Thyroid gland (tissue), 4 donors: ENCODE results near the gene SH3RF2. TPM values are rescaled to one million over a fixed set of nuclear protein-coding genes. Genes with fewer than 3 reads are reported as not detected.

Experiments used
- DNase-seq, 2 donors: peaks; one replicate each; pipeline ENCODE4 v3.0.0-alpha.2; 2019
- H3K27ac ChIP-seq, 3 donors: fragments of 200-600 bp; sonication (generic); 1 replicate in 2 of 3; 2 replicates in 1 of 3; pipeline ENCODE4 v1.5.1; 2016 to 2019; ENCODE audit warnings: mild to moderate bottlenecking in 1 of 3, moderate library complexity in 1 of 3
- H3K27me3 ChIP-seq: fragments of 200-600 bp; sonication (generic); one replicate; pipeline ENCODE4 v1.5.1; 2019
- H3K36me3 ChIP-seq, 2 donors: fragments of 200-600 bp; sonication (generic); one replicate each; pipeline ENCODE4 v1.5.1; 2016 to 2019
- H3K4me1 ChIP-seq, 2 donors: fragments of 200-600 bp; sonication (generic); one replicate each; pipeline ENCODE4 v1.5.1; 2017 to 2019
- H3K4me3 ChIP-seq, 3 donors: fragments of 200-600 bp; sonication (generic); replicated peaks in 1 of 3; 1 replicate in 2 of 3; 2 replicates in 1 of 3; pipeline ENCODE4 v1.5.1; 2016; ENCODE audit warnings: mild to moderate bottlenecking in 1 of 3
- H3K9me3 ChIP-seq: fragments of 200-600 bp; sonication (generic); one replicate; pipeline ENCODE4 v1.5.1; 2017
- CTCF ChIP-seq, 6 experiments: fragments of 200-600 bp in 3 of 6; fragments of 450-650 bp in 3 of 6; sonication (generic) in 3 of 6; IDR thresholded peaks; one replicate each; pipeline ENCODE4 v1.5.1; 2016 to 2019; ENCODE audit warnings: antibody characterized with exemption in 6 of 6, mild to moderate bottlenecking in 2 of 6, inconsistent platforms in 1 of 6, moderate library complexity in 1 of 6
- POLR2A ChIP-seq, 2 donors: fragments of 450-650 bp; IDR thresholded peaks; one replicate each; pipeline ENCODE4 v1.6.1; 2017; ENCODE audit warnings: antibody characterized with exemption in 2 of 2, mild to moderate bottlenecking in 2 of 2, moderate library complexity in 1 of 2
- WGBS, 2 donors: methylation state at CpG; one replicate each; pipeline ENCODE4 v1.1.5; 2017; 5-methylcytosine and 5-hydroxymethylcytosine counted together
- intact Hi-C: fragments of 100-400 bp; cut with DNase I; formaldehyde crosslinking; loops from one replicate; pipeline ENCODE4 v1.15.1; 2023
- total RNA-seq, 4 donors: library from RNA; depleted of rRNA; stranded (reverse); fragments of >200 nt; gene quantifications; one replicate each; pipeline ENCODE4 v1.2.3, GENCODE V29; 2016

The SH3RF2 gene
- total RNA-seq, 4 donors from 2014 or later = 3.1 to 20.8 (median 14.3) TPM

GRCh38 chr5:145942749-145943148, 6.4 kb downstream of the SH3RF2 start:
- Histone ChIP-seq H3K4me3 (no peak overlapping the region), H3K27ac (peak overlapping the region in 2 of 3 donors; percentile 2 to 8), H3K27me3 (no peaks in the 10 kb centered on the region), H3K36me3 (no peaks in the 10 kb centered on the region), H3K4me1 (peaks cover 28 to 37% of the 10 kb centered on the region in 2 donors), H3K9me3 (no peaks in the 10 kb centered on the region)
- intact Hi-C loops = no loop called here
- DNase-seq = no peak
- no peak for TF ChIP-seq CTCF (IDR thresholded peaks at IDR 0.05)
- no peak for TF ChIP-seq POLR2A (IDR thresholded peaks at IDR 0.05)

DNA sequence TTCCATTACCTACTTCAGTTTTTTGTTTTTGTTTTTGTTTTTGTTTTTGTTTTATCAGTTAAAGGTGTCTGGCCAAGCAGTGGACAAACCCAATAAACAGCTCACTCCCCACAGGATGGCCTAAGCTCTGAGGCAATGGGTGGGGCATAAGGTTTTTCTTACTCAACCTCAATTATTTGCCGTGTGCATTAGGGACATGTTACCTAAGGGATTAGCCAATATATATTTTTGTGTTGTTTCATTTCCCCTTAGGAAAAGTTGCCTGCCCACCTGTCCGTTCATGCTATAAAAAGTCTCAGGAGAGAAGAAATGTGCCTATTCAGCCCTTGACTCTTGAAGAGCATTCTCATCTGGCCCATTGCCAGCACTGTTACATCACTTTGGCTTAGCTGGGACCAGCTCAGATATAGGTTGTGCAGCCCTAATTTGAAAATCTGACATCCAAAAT, 7.3 kb downstream of the SH3RF2 start:
- Histone ChIP-seq H3K9me3 (no peaks in the 10 kb centered on the region), H3K27ac (peak overlapping the region in 2 of 3 donors; percentile 8 to 12), H3K36me3 (no peaks in the 10 kb centered on the region), H3K4me3 (no peak overlapping the region), H3K27me3 (no peaks in the 10 kb centered on the region), H3K4me1 (peaks cover 19 to 28% of the 10 kb centered on the region in 2 donors)
- TF ChIP-seq CTCF (IDR thresholded peaks at IDR 0.05) = no peak
- no peak for TF ChIP-seq POLR2A (IDR thresholded peaks at IDR 0.05)
- intact Hi-C loops = no loop called here
- 17 to 21% methylated on average over 2 of the region's 2 CpGs for WGBS, 2 donors
- DNase-seq = peak; percentile 74 to 76

DNA sequence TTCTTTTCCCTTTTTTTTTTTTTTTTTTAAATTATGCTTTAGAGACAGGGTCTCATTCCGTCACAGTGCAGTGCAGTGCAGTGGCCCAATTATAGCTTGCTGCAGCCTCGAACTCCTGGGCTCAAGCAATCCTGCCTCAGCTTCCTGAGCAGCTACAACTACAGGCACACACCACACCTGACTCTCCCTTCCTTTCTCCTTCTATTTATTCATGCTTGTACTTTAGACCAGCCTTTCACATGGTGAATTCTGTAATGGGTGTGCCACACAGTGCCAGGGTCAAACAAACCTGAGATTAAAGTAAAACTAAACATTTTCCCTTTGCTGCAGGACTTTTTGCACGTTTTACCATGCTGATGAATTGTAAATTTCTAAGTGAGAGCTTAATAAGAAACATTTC, 8.0 kb downstream of the SH3RF2 start:
- Histone ChIP-seq H3K27me3 (no peaks in the 10 kb centered on the region), H3K27ac (no peak overlapping the region), H3K4me3 (no peak overlapping the region), H3K36me3 (no peaks in the 10 kb centered on the region), H3K9me3 (no peaks in the 10 kb centered on the region), H3K4me1 (peaks cover 13 to 21% of the 10 kb centered on the region in 2 donors)
- intact Hi-C loops = no loop called here
- DNase-seq = no peak
- WGBS, 2 donors = 81 to 83% methylated on average over 3 of the region's 3 CpGs
- TF ChIP-seq POLR2A (IDR thresholded peaks at IDR 0.05) = no peak
- no peak for TF ChIP-seq CTCF (IDR thresholded peaks at IDR 0.05)

DNA sequence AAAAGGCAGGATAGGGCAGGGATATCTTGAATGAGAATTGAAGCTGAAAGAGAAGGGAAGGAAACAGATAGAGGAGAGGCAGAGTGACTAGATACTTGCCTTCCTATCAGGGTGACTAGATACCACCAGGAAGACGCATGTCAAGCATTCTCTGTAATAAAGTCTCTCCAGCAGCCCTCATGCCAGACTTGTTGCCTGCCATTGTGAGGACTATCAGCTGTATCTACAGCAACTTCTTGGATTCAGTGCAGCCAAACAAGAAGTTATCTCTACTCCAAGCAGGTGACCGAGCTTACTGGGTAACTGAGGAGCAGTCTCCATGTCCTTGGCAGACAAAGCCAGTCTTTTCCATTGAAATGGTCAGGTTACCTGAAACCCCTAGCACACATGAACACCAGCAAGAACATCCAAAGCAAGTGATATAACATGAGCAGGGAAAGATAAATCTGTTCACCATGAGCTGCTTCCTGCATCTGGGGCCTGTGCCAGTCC, 9.3 kb downstream of the SH3RF2 start:
- H3K4me1 ChIP-seq = peaks cover 12 to 13% of the 10 kb centered on the region in 2 donors
- H3K27me3 ChIP-seq = no peaks in the 10 kb centered on the region
- H3K4me3 ChIP-seq = no peak overlapping the region
- no peak for TF ChIP-seq POLR2A (IDR thresholded peaks at IDR 0.05)
- TF ChIP-seq CTCF (IDR thresholded peaks at IDR 0.05) = no peak
- intact Hi-C loops = no loop called here
- no peak overlapping the region for H3K27ac ChIP-seq
- DNase-seq = no peak
- no peaks in the 10 kb centered on the region for H3K9me3 ChIP-seq
- 86 to 100% methylated on average over 2 of the region's 2 CpGs for WGBS, 2 donors
- H3K36me3 ChIP-seq = no peaks in the 10 kb centered on the region

DNA sequence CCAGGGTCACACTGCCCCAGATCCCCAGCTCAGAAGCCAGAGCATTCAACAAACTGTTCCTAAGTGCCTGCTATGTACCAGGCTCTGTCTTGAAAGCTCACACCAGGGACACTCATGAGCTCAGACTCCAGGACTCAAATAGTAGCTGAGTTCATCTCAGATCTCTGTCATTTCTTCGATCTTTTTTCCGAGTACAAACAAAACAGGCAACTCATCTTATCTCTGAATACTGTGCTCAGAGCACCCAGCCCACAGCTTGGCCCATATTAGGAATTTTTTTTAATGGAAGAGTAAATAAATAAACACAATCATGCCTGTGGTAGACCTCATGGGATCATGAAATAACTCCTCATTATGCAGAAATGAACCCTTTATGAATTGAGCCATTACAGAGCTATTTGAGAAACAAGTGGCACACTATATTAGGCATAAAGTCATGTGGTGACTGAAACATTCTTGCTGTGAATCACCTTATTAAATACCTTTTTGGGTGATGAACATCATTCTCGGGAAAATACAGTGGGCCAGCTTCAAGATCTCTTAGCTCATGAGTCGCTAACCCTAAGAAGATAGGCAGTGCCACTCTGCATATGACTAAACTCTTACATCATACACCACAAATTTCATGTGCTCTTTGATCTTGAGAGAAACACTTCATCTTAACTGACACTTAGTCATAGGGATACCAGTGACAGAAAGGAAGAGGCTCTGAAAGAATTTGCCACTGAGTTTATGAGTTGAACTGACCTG, 9.9 kb downstream of the SH3RF2 start:
- Histone ChIP-seq H3K4me3 (no peak overlapping the region), H3K27me3 (no peaks in the 10 kb centered on the region), H3K36me3 (no peaks in the 10 kb centered on the region), H3K4me1 (peaks cover 6 to 13% of the 10 kb centered on the region in 2 donors), H3K27ac (no peak overlapping the region), H3K9me3 (no peaks in the 10 kb centered on the region)
- 74 to 89% methylated on average over 4 of the region's 4 CpGs for WGBS, 2 donors
- TF ChIP-seq CTCF (IDR thresholded peaks at IDR 0.05) (no peak), POLR2A (IDR thresholded peaks at IDR 0.05) (no peak)
- intact Hi-C loops = no loop called here
- DNase-seq = peak in 1 of 2 donors; percentile 18
